DND-41 (cell line): ENCODE results near the gene BAIAP2L2.
"Not testable (repeated sequence)": the region's sequence is repeated elsewhere in the genome, so short reads cannot be mapped to it uniquely, and the experiment has no call there.

Experiments
- ATAC-seq: fragments of 200-7000 bp; cut with Tn5 transposase; 3 replicates; pipeline ENCODE4 v1.9.1; 2021; ENCODE audit warnings: low read depth; ENCODE audit not compliant: insufficient read depth
- DNase-seq: peaks from one replicate; pipeline ENCODE4 v3.0.0-alpha.2; 2020
- H2AFZ ChIP-seq: 2 replicates; pipeline ENCODE4 v1.6.0; 2012; ENCODE audit warnings: low read depth, low read length
- H3K27ac ChIP-seq: 2 replicates; pipeline ENCODE4 v1.5.1; 2012; ENCODE audit warnings: low read length, inconsistent platforms
- H3K27me3 ChIP-seq: fragments of 200-600 bp; sonication (generic); 2 replicates; pipeline ENCODE4 v1.6.0; 2012; ENCODE audit warnings: low read length, mild to moderate bottlenecking, inconsistent platforms; ENCODE audit not compliant: insufficient read depth, poor library complexity
- H3K36me3 ChIP-seq: 2 replicates; pipeline ENCODE4 v1.5.1; 2012; ENCODE audit warnings: low read length, inconsistent platforms; ENCODE audit not compliant: insufficient read depth
- H3K4me1 ChIP-seq: 2 replicates; pipeline ENCODE4 v1.5.1; 2012; ENCODE audit warnings: mild to moderate bottlenecking, low read length; ENCODE audit not compliant: insufficient read depth
- H3K4me2 ChIP-seq: 2 replicates; pipeline ENCODE4 v1.6.0; 2012; ENCODE audit warnings: mild to moderate bottlenecking, moderate library complexity, low read length, inconsistent platforms; ENCODE audit not compliant: insufficient read depth
- H3K4me3 ChIP-seq, 2 experiments: fragments of 200-600 bp in 1 of 2; shearing (Covaris generic) in 1 of 2; 2 replicates each; pipeline ENCODE4 v1.5.1; 2012 to 2016; ENCODE audit warnings: inconsistent platforms in 2 of 2, low read length in 2 of 2, mild to moderate bottlenecking in 2 of 2, low read depth in 1 of 2, moderate library complexity in 1 of 2
- H3K79me2 ChIP-seq: 2 replicates; pipeline ENCODE4 v1.6.0; 2012; ENCODE audit warnings: low read length, inconsistent platforms; ENCODE audit not compliant: insufficient read depth
- H3K9ac ChIP-seq: 2 replicates; pipeline ENCODE4 v1.6.0; 2012; ENCODE audit warnings: low read depth, mild to moderate bottlenecking, inconsistent platforms, low read length, moderate library complexity
- H3K9me3 ChIP-seq: 2 replicates; pipeline ENCODE4 v1.5.1; 2012; ENCODE audit warnings: low read length, moderate library complexity, mild to moderate bottlenecking, inconsistent platforms; ENCODE audit not compliant: insufficient read depth, severe bottlenecking
- H4K20me1 ChIP-seq: 2 replicates; pipeline ENCODE4 v1.6.0; 2012; ENCODE audit warnings: low read length; ENCODE audit not compliant: insufficient read depth
- CTCF ChIP-seq: IDR thresholded peaks from 2 replicates; pipeline ENCODE4 v1.5.1; 2012; ENCODE audit warnings: borderline replicate concordance, low read length, moderate library complexity, mild to moderate bottlenecking; ENCODE audit not compliant: poor library complexity, severe bottlenecking; ENCODE audit errors: extremely low read depth
- EZH2 ChIP-seq: IDR thresholded peaks from 3 replicates; pipeline ENCODE4 v1.6.1; 2012; ENCODE audit warnings: borderline replicate concordance, low read depth, mild to moderate bottlenecking, moderate library complexity, low read length, inconsistent platforms; ENCODE audit not compliant: severe bottlenecking

BAIAP2L2 gene

GRCh38 chr22:38153821-38154562, 43.5 kb upstream of the BAIAP2L2 start:
- no peak overlapping the region for H3K27ac ChIP-seq
- no peak overlapping the region for H2AFZ ChIP-seq
- H3K27me3 ChIP-seq: no peaks in the 10 kb centered on the region
- TF ChIP-seq CTCF (no peak), EZH2 (no peak)
- H4K20me1 ChIP-seq: 0 out of 2 replicates have a peak, but pooled peaks cover 6% of the 10 kb centered on the region
- ATAC-seq (no peak), DNase-seq (no peak)
- H3K4me3 ChIP-seq: no peak overlapping the region
- no peak overlapping the region for H3K9ac ChIP-seq
- no peaks in the 10 kb centered on the region for H3K9me3 ChIP-seq
- H3K4me2 ChIP-seq: no peak overlapping the region
- H3K36me3 ChIP-seq: peaks cover 12% of the 10 kb centered on the region; the same call in 1 of the 2 replicates
- no peaks in the 10 kb centered on the region for H3K4me1 ChIP-seq
- H3K79me2 ChIP-seq: peaks cover 8% of the 10 kb centered on the region; the same call in 1 of the 2 replicates

- peaks cover 8% of the 10 kb centered on the region; the same call in 1 of the 2 replicates for H3K79me2 ChIP-seq
- peaks cover 12% of the 10 kb centered on the region; the same call in 1 of the 2 replicates for H3K36me3 ChIP-seq
- no peak overlapping the region for H3K27ac ChIP-seq
- H3K4me3 ChIP-seq: no peak overlapping the region
- no peak overlapping the region for H2AFZ ChIP-seq
- no peaks in the 10 kb centered on the region for H3K27me3 ChIP-seq
- H3K9ac ChIP-seq: no peak overlapping the region
- no peaks in the 10 kb centered on the region for H3K9me3 ChIP-seq
- no peaks in the 10 kb centered on the region for H3K4me1 ChIP-seq
- no peak for TF ChIP-seq CTCF
- no peak for ATAC-seq
- H3K4me2 ChIP-seq: no peak overlapping the region
- H4K20me1 ChIP-seq: 0 out of 2 replicates have a peak, but pooled peaks cover 6% of the 10 kb centered on the region
- no peak for DNase-seq
Observed at GRCh38 chr22:38151126-38151500, 40.6 kb upstream of the BAIAP2L2 start.

GRCh38 chr22:38148245-38148644, 37.8 kb upstream of the BAIAP2L2 start:
- Histone ChIP-seq H3K27me3 (no peaks in the 10 kb centered on the region), H2AFZ (no peak overlapping the region), H3K9ac (no peak overlapping the region), H4K20me1 (no peaks in the 10 kb centered on the region), H3K27ac (no peak overlapping the region), H3K79me2 (peaks cover 5% of the 10 kb centered on the region; the same call in 1 of the 2 replicates), H3K4me3 (no peak overlapping the region), H3K4me2 (no peak overlapping the region), H3K36me3 (peaks cover 30% of the 10 kb centered on the region), H3K9me3 (no peaks in the 10 kb centered on the region), H3K4me1 (no peaks in the 10 kb centered on the region)
- no peak for TF ChIP-seq EZH2
- TF ChIP-seq CTCF: no peak
- DNase-seq (no peak), ATAC-seq (no peak)

GRCh38 chr22:38146166-38146565, 35.7 kb upstream of the BAIAP2L2 start:
- H3K9me3 ChIP-seq, H4K20me1 ChIP-seq, H2AFZ ChIP-seq, H3K4me1 ChIP-seq, H3K79me2 ChIP-seq, H3K4me3 ChIP-seq, ATAC-seq, H3K27ac ChIP-seq, H3K4me2 ChIP-seq, H3K27me3 ChIP-seq, DNase-seq, H3K9ac ChIP-seq: not testable (repeated sequence)
- peaks cover 36% of the 10 kb centered on the region for H3K36me3 ChIP-seq
